ENCODE results near the gene CYB5A. TPM values are rescaled to one million over a fixed set of nuclear protein-coding genes. Genes with fewer than 3 reads are reported as not detected.

CYB5A gene
- total RNA-seq, 1 experiment from 2014 or later: 42.4 TPM

Other genes with a start within 250 kb of the CYB5A start
- gene FBXO15, start 144.1 kb downstream of the CYB5A start, total RNA-seq (2014; rRNA removed; shearing (Covaris generic)): 0.36 TPM in 1 of 2 replicates, not detected in the other
- gene TIMM21, start 143.4 kb downstream of the CYB5A start, total RNA-seq (2014; rRNA removed; shearing (Covaris generic)): 48.8 and 59.4 TPM in 2 replicates
- not detected in 2 replicates for gene C18orf63, start 23.9 kb upstream of the CYB5A start, total RNA-seq (2014; rRNA removed; shearing (Covaris generic))
- gene DIPK1C, start 165.3 kb upstream of the CYB5A start, total RNA-seq (2014; rRNA removed; shearing (Covaris generic)): not detected in 2 replicates
- gene CNDP2, start 204.4 kb upstream of the CYB5A start, total RNA-seq (2014; rRNA removed; shearing (Covaris generic)): 44.3 and 52.7 TPM in 2 replicates
- not detected in 2 replicates for gene CNDP1, start 242.5 kb upstream of the CYB5A start, total RNA-seq (2014; rRNA removed; shearing (Covaris generic))

Data from SJCRH30 (cell line).